HepG2 (cell line): Measurements from ENCODE around the gene PRRT1. TPM values are rescaled to one million over a fixed set of nuclear protein-coding genes. Genes with fewer than 3 reads are reported as not detected.
A peak's percentile ranks its signal among the peaks of the same experiment; 100 is the strongest.

Experiments
- ATAC-seq: fragments of 200-7000 bp; cut with Tn5 transposase; 3 replicates; pipeline ENCODE4 v1.9.1; 2020; ENCODE audit warnings: mild to moderate bottlenecking, moderate library complexity
- BruUV-seq: library from RNA; stranded (reverse); fragments of 400-500 nt; replicated peaks from 2 replicates; lab custom pipeline; 2021; lab: Mats Ljungman, UMichigan
- CTCF ChIA-PET: fragments of 300-600 bp; formaldehyde crosslinking; extraction: SDS; loops from one replicate; lab custom pipeline; 2021; ENCODE audit warnings: low total read pairs, inconsistent platforms, low intra/inter-chr PET ratio; lab: Yijun Ruan, JAX
- POLR2A ChIA-PET: fragments of 350-600 bp; sonication (Branson Sonifier 250); formaldehyde crosslinking; loops from one replicate; lab custom pipeline; 2020; ENCODE audit warnings: antibody characterized with exemption, inconsistent platforms; lab: Yijun Ruan, JAX
- DNase-seq: peaks from one replicate; pipeline ENCODE4 v3.0.0-alpha.2; 2015; ENCODE audit warnings: low spot score
- FAIRE-seq: peaks from 3 replicates; lab custom pipeline; 2011; peaks lifted over from hg19 to GRCh38; lab: Jason Lieb, UNC
- H2AFZ ChIP-seq: one replicate; pipeline ENCODE4 v1.6.1; 2011; ENCODE audit warnings: low read length, inconsistent platforms
- H3K27ac ChIP-seq: fragments of 300-600 bp; 3 replicates; pipeline ENCODE4 v1.8.0; 2011; ENCODE audit warnings: mixed run types, mild to moderate bottlenecking, mixed read lengths, low read length, inconsistent platforms; ENCODE audit not compliant: insufficient read depth; ENCODE audit errors: extremely low read length
- H3K27me3 ChIP-seq, 2 experiments: fragments of 200-600 bp in 1 of 2; 2 replicates in 1 of 2; 3 replicates in 1 of 2; pipeline versions ENCODE4 v1.6.0 to v1.8.0; 2011; ENCODE audit warnings: low read length in 2 of 2, mild to moderate bottlenecking in 2 of 2, moderate library complexity in 2 of 2, inconsistent platforms in 1 of 2; ENCODE audit not compliant: insufficient read depth in 2 of 2, control insufficient read depth in 1 of 2
- H3K36me3 ChIP-seq, 2 experiments: fragments of 200-600 bp in 1 of 2; replicated peaks in 1 of 2; 2 replicates in 1 of 2; 3 replicates in 1 of 2; pipeline versions ENCODE4 v1.5.1 to v1.8.0; 2011; ENCODE audit warnings: low read length in 2 of 2, inconsistent platforms in 1 of 2; ENCODE audit not compliant: insufficient read depth in 2 of 2, control insufficient read depth in 1 of 2
- H3K4me1 ChIP-seq: 2 replicates; pipeline ENCODE4 v1.5.1; 2012; ENCODE audit warnings: low read length, inconsistent platforms; ENCODE audit not compliant: insufficient read depth
- H3K4me2 ChIP-seq: 2 replicates; pipeline ENCODE4 v1.6.0; 2011; ENCODE audit warnings: low read depth, low read length, inconsistent platforms
- H3K4me3 ChIP-seq, 3 experiments: fragments of 200-600 bp in 1 of 3; sonication (generic), shearing (Covaris generic) in 1 of 3; replicated peaks in 1 of 3; 2 replicates each; pipeline ENCODE4 v1.5.1; 2011 to 2016; ENCODE audit warnings: low read length in 3 of 3, inconsistent platforms in 2 of 3, low read depth in 2 of 3, mild to moderate bottlenecking in 2 of 3, control low read depth in 1 of 3, mixed read lengths in 1 of 3; ENCODE audit not compliant: insufficient read depth in 1 of 3
- H3K79me2 ChIP-seq: one replicate; pipeline ENCODE4 v1.6.1; 2011; ENCODE audit warnings: low read length, inconsistent platforms; ENCODE audit not compliant: insufficient read depth
- H3K9ac ChIP-seq: 2 replicates; pipeline ENCODE4 v1.6.0; 2011; ENCODE audit warnings: mild to moderate bottlenecking, low read depth, low read length, inconsistent platforms; ENCODE audit not compliant: insufficient read depth
- H3K9me3 ChIP-seq: 2 replicates; pipeline ENCODE4 v1.5.1; 2012; ENCODE audit warnings: mild to moderate bottlenecking, low read length
- H4K20me1 ChIP-seq: 2 replicates; pipeline ENCODE4 v1.6.0; 2011; ENCODE audit warnings: inconsistent platforms, mild to moderate bottlenecking, low read length, moderate library complexity; ENCODE audit not compliant: insufficient read depth
- POLR2A ChIP-seq, 2 experiments: IDR thresholded peaks; 2 replicates each; pipeline ENCODE4 v1.6.1; 2011; ENCODE audit warnings: low read depth in 2 of 2, low read length in 2 of 2, mild to moderate bottlenecking in 1 of 2, moderate library complexity in 1 of 2; ENCODE audit not compliant: insufficient read depth in 1 of 2
- ZNF446 ChIP-seq: sonication (generic); formaldehyde crosslinking; IDR thresholded peaks from 2 replicates; pipeline ENCODE4 v1.5.0; 2020; ENCODE audit warnings: mild to moderate bottlenecking, missing genetic modification reagents
- ZNF720 ChIP-seq: sonication (generic); formaldehyde crosslinking; IDR thresholded peaks from 2 replicates; pipeline ENCODE4 v1.4.0; 2020; ENCODE audit warnings: missing genetic modification reagents
- WGBS: methylation state at CpG from one replicate; pipeline ENCODE4 v1.1.6; 2017; ENCODE audit warnings: low lambda C conversion rate; 5-methylcytosine and 5-hydroxymethylcytosine counted together
- in situ Hi-C: cut with HindIII; loops from 2 replicates; pipeline ENCODE4 v1.10.0; 2017; ENCODE audit warnings: low pct_unique_long_range_greater_than_20kb; ENCODE audit not compliant: extremely low pct_ligation_motif_present
- intact Hi-C: fragments of 100-400 bp; cut with micrococcal nuclease; formaldehyde crosslinking; loops from one replicate; pipeline ENCODE4 v1.10.0; 2022; ENCODE audit not compliant: unreplicated experiment
- polyA plus RNA-seq, 8 experiments: library from polyadenylated mRNA; depleted of rRNA in 3 of 8; stranded (reverse) in 7 of 8; unstranded in 1 of 8; fragments of >200 nt; fragmentation: Illumina TruSeq in 4 of 8; extraction: Trizol in 4 of 8; gene quantifications; 2 replicates each; pipeline versions ENCODE4 v1.2.1 to v1.2.3, GENCODE V29; 2011 to 2016; ENCODE audit warnings: low read depth in 4 of 8, missing spikeins in 1 of 8, mixed read lengths in 1 of 8; ENCODE audit not compliant: insufficient read depth in 1 of 8
- total RNA-seq, 5 experiments: library from RNA; depleted of rRNA; stranded (reverse); fragments of >200 nt; fragmentation: Illumina TruSeq; extraction: Trizol; gene quantifications; 2 replicates each; pipeline ENCODE4 v1.2.3, GENCODE V29; 2016; ENCODE audit warnings: low read depth in 1 of 5
- TF ChIP-seq, protein P1 (sequence below): IDR thresholded peaks from 2 replicates; pipeline ENCODE4 v1.6.1; 2016; ENCODE audit warnings: missing compliant biosample characterization, missing genetic modification reagents, borderline replicate concordance
- TF ChIP-seq, protein P2 (sequence below): sonication (generic); formaldehyde crosslinking; IDR thresholded peaks from 2 replicates; pipeline ENCODE4 v1.8.1; 2022; ENCODE audit warnings: low read depth, mild to moderate bottlenecking, missing genetic modification reagents

PRRT1 gene
- total and polyA plus RNA-seq, 2 of the 13 experiments (the other 11 are each of a cell fraction or from before 2014, with no cell fraction given), result 0.64 to 1.4 TPM

DNA sequence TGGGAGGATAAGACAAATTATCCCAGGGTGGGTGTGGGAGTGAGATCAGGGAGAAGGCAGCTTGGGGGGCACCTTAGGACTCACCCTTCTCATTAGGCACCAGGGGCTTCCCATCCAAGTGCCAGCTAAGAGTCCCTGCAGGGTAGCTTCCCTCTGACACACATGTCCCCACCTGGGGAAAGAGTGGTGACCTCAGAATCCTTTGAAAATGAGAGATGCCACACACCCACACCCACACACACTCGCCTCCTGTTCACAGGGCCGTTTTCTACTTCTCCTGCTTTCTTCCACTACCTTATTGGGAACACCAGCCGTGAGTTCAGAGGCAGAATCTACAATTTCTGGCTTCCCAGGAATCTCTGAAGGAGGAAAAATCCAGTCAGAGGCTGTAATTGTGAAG is 31.3 kb upstream of the PRRT1 start:
- FAIRE-seq, result no peak
- H3K9ac ChIP-seq, result no peak overlapping the region

More for the DNA sequence above, 31.3 kb upstream of the PRRT1 start:
- Histone ChIP-seq H3K4me2 (no peak overlapping the region), H3K27ac (no peak overlapping the region), H3K36me3 (peaks cover 27 to 50% of the 10 kb centered on the region in 2 experiments), H3K4me3 (no peak overlapping the region), H2AFZ (no peak overlapping the region), H4K20me1 (no peaks in the 10 kb centered on the region), H3K79me2 (peaks cover 20% of the 10 kb centered on the region), H3K27me3 (no peaks in the 10 kb centered on the region), H3K9me3 (no peaks in the 10 kb centered on the region), H3K4me1 (peaks cover 15% of the 10 kb centered on the region)
- no peak for DNase-seq
- 96% methylated on average over 3 of the region's 3 CpGs for WGBS
- POLR2A ChIA-PET, result interaction anchor here (0.6 to 2.4 kb wide), 5 partner anchors 10 to 65 kb away, joined by 3 to 18 read pairs (median 4); partner anchors contain the start of genes ATF6B and GPSM3
- intact Hi-C loops, result no loop called here
- in situ Hi-C loops, result no loop called here
- ATAC-seq, result no peak
- TF ChIP-seq ZNF720 (no peak), POLR2A (IDR thresholded peaks at IDR 0.05; ENCODE audit: insufficient read depth in 1 of 2, low read depth in 2 of 2, low read length in 2 of 2) (0 out of 4 replicates have a peak, but pooled peaks of 1 of the 2 experiments have one; percentile 30), ZNF446 (CRISPR knock-in tag) (0 out of 2 replicates have a peak, but pooled peaks have one; percentile 23)
- TF ChIP-seq, protein P1, sequence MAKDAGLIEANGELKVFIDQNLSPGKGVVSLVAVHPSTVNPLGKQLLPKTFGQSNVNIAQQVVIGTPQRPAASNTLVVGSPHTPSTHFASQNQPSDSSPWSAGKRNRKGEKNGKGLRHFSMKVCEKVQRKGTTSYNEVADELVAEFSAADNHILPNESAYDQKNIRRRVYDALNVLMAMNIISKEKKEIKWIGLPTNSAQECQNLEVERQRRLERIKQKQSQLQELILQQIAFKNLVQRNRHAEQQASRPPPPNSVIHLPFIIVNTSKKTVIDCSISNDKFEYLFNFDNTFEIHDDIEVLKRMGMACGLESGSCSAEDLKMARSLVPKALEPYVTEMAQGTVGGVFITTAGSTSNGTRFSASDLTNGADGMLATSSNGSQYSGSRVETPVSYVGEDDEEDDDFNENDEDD (CRISPR knock-in tag), result no peak
- TF ChIP-seq, protein P2, sequence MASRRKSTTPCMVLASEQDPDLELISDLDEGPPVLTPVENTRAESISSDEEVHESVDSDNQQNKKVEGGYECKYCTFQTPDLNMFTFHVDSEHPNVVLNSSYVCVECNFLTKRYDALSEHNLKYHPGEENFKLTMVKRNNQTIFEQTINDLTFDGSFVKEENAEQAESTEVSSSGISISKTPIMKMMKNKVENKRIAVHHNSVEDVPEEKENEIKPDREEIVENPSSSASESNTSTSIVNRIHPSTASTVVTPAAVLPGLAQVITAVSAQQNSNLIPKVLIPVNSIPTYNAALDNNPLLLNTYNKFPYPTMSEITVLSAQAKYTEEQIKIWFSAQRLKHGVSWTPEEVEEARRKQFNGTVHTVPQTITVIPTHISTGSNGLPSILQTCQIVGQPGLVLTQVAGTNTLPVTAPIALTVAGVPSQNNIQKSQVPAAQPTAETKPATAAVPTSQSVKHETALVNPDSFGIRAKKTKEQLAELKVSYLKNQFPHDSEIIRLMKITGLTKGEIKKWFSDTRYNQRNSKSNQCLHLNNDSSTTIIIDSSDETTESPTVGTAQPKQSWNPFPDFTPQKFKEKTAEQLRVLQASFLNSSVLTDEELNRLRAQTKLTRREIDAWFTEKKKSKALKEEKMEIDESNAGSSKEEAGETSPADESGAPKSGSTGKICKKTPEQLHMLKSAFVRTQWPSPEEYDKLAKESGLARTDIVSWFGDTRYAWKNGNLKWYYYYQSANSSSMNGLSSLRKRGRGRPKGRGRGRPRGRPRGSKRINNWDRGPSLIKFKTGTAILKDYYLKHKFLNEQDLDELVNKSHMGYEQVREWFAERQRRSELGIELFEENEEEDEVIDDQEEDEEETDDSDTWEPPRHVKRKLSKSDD (CRISPR knock-in tag), result no peak
- no TSS peak for BruUV-seq
- CTCF ChIA-PET, result no interaction called here
